ENCODE results near the gene GMPR2.

The GMPR2 gene

DNA sequence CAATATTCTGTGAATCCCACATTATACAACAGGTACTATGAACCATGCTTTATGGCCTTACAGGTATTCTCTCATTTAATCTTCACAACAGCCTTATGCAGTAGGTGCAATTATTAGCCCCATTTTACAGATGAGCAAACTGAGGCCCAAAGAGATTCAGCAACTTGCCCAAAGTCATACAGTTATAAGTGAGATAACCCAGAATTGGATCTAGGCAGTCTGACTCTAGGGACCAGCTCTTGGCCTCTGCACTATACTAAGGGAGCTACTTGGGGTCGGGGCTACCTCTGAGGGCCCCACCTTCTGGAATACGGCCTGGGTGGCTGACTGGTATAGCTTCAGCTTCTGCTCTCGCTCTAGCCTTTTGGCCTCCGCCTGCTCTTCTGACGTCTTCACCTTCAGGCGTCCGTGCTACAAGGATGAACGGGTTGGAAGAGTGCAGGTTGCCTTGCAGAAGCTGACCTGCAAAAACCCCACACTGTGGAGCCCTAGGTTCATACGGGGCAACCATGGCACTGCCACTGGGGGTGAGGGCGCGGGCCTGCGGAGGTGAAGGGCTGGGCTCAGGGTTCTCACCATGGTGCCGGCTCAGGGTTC lies 37.9 kb downstream of the GMPR2 start:
- no peak for DNase-seq

DNA sequence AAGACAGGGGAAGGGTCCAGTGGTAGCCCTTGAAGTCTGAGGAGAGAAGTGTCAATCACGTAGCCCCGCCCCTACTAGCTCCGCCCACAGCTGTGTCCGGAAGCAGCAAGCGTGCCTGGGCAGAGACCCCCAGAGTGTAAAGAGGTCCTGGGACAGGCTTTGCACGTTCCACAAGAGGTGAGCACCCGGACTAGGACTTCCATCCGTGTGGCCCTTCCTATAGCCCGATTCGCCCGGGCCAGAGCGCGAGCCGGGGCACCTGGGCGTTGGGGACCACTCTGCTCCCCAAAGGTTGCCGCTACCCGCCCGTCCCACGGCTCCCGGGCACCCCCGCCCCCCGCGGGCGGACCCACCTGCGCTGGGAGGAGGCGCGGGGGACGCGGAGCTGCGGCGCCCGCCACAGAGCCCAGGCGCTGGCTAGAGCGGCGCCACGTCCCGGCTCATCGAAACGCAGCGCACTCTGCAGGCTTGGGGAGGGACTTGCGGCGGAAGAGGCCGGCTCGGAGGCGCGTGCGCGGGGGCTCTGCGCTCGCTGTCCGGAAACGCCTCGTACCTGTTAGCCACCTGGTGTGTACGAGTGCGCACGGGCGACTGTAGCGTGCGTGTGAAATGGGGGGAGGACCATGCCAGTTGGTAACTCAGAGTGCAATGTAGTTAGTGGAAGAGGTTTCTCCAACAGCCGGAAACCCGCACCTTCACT lies 38.6 kb downstream of the GMPR2 start, which contains the start of gene RABGGTA:
RABGGTA (minus strand) TSS at position 464 of the 700 bp plus-strand sequence. CDS start 482 bp downstream, outside the sequence.
- DNase-seq, result peak; percentile 86 to 95

DNA sequence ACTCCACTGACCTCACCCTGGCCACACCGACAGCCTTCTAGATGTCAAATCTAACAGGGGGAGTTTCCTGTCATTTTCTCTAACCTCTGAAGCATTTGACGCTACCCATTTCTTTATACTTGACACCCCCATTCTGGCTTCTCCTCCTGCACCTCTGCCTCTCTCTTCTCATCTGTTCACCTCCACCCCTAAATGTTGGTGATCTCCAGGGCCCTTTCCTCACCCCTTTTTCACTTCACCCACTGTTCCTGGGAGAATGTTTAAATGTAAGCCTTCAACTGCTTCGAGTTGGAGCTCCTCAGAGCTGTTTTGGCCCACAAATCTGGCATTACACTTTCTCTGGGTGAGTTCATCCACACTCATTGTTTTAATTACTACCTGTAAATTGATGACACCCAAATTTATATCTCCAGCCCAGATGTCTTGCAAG lies 39.1 kb downstream of the GMPR2 start:
- DNase-seq, result no peak

DNA sequence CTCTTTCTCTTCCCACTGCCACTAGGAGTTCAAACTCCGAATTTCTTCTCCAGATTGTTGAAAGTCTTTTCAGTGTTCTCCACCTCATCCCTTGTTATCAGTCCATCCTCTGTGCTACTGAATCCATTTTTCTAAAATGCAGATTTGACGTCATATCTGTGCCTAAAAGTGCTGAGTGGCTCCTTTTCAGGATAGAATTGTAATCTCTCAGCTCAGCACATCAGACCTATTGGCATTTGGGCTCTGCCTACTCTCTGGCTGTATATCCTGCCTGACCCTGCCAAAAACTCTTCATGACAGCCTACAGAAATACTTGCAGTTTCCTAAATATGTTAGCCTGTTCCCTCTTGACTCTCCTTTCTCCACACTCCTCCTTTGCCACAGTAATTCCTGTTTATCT lies 39.7 kb downstream of the GMPR2 start:
- DNase-seq, result no peak

DNA sequence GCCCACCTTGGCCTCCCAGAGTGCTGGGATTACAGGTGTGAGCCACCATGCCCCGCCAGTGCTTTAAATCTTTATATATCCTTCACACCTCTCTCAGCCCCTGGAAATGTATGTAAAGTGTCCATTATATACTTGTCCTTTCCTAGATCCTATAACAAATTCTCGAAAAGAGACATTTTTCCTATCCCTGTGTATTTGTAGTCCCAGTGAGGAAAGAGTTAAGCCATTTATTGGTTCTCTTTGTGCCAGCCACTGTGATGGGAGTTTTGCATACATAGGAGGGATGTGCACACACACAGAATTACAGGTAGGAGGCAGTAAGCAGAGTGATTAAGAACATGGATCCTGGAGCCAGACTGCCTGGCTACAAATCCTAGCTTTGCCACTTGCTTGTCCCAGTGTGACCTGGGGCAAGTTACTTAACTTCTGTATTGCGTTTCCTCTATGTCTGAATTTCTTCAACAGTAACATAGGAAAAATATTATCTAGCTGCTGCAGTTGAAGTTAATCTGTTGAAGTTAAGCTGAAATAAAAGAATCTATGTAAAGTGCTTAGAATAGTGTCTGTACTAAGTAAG lies 40.8 kb downstream of the GMPR2 start:
- DNase-seq, result peak; percentile 65 to 79

DNA sequence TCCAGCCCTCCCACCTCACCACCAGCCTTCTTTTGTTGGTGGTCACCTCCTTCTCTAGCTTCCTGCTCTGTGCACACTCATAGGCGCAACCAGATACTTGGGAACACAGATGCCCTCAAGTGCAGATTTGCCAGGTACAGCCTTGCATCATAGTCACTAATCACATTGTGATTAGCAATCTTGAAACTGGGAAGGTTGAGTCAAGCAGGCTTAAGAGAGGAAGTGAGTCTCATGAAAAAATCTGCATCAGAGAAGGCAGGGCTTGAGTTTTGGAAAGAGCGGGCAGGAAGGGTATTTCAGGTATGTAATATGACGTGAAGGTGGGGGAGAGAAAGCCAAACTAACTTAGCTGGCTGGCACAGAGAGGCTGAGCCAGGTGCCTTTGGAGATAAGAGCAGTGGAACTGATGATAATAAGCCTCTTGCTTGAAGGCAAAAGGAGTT lies 41.4 kb downstream of the GMPR2 start:
- DNase-seq, result no peak

DNA sequence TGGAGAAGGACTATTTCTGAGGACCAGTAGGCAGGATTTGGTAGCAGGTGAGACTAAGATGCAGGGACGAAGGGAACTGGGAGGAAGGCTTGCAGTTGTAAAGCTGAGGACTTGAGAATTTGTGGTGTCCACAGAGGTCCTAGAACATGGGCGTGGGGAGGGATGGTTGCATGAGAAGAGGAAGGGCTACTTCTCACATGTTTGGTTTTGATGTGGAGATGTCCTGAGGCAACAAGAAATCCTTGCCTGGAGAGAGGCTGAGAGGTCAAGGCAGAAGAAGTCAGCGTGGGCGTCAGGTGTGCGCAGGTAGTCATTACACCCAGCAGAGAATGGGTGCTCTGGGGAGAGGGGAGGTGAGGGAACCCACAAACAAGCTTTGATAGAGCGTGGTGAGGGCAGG lies 44.3 kb downstream of the GMPR2 start:
- no peak for DNase-seq

DNA sequence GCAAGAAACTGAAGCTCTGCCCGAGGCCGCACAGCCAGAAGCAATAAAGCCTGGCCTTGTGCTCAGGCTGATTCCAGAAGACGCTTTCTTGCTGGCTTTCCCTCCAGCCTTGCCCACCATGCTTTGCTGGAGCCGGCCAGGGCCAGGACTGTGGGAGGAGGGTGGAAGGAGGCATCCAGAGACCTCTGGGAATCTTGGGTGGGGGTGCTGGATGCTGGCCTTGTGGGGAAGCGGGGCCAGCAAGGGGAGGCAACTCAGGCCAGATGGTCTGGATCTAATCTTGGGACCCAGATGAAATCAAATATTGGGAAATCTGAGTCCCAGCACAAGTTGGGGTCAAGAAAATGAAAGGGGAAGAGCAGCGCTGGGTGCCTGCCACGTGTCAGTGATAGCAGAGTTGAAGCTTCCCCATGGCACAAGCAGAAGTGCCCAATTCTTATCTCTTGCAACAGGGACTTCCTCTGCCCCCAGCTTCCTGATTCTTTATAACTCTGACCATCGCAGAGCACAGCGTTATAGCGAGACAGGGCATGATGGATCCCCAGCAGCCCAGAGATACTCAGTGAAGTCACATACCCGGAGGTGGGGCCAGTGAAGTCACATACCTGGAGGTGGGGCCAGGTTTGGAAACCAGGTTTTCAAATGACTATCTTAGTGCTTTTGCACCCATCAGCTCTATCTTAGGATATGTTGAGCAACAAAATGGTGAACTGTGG lies 45.0 kb downstream of the GMPR2 start:
- DNase-seq, result no peak

DNA sequence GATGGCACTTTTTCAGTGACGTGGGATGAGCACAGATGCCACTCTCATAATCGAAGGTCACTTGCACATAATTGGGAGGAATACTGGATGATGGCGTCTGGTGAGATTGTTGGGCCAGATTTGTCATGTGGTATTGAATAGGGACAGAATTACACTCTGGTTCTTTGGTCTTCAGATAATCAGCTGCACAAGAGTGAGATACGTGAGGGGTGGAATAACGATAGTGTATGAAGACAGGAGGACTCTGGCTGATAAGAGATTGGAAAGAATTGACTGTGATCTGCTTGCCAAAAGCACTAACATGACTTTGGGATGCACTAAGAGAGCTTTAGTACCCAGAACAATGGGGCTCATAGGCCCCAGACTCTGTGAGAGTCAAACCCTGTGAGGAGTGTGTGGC lies 45.7 kb downstream of the GMPR2 start:
- no peak for DNase-seq

DNA sequence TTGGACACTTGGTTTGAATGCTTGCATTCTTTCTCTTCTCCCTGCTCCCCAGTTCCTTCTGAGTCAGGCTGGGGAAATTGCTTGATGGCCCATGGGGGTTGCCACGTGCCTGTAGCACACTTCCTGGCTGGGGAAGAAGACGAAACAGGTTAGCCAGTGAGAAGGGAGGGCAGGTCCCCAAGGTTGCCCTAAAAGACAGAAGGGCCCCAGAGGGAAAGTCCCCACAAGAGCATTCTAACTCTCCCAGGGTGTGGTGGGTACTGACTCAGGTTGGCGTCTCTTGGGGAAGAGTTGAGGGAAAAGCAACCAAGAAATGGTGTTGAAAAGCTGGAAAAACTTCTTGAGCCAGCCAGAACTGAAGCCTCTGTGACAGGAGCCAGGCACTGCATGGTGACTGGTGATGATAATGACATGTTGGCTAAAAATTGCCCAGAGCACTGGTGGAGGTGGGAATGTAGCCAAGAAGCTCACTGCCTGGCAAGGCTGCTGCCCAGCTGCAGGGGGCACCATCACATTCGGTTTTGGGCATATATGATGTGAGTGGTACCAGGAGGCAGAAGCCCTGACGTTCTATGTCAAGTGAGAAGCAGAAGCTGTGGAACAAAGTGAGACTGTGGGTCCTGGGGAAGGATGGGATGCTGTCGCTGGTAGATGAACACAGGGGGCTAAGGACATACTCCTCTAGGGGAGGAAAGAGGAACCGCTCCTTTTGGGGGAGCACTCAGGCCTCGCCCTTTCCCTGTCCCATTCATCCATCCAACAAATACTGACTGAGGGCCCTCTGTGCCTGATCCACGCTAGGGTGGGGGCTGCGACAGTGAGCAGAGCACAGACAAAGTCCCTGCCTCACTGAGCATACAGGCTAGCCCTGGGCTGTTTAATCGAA lies 46.8 kb downstream of the GMPR2 start:
- DNase-seq, result peak in 1 of 2 experiments; percentile 36

DNA sequence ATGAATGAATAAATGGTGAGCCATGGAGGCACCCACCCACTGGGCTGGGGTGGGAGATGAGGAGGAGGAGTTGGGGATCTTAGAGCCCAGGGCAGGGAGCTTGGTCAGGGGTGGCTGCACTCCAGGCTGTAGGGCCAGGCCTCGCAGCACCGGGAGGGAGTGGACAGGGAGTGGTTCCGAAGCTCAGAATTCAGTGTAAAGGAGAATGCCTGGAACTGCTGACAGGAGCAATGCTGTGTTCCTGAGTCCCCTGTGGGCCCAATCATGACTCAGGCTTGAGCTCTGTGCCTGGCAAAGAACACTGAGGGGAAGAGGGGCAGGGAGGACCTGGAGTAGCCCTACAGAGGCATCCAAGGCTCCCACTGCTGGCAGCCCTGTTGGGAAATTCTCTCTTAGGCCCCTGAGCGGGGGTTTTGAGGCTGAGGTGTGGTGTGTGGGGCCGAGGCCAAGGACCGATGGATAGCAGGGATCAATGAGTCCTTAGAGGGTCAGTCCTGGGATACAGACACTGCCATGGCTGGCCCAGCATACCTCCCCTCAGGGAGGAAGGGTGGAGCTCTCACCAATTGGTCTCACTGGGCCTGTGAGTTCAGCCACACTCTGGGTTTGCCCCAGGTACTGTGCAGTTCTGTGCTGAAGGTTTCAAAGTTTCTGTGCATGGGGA lies 48.2 kb downstream of the GMPR2 start:
- DNase-seq, result no peak

DNA sequence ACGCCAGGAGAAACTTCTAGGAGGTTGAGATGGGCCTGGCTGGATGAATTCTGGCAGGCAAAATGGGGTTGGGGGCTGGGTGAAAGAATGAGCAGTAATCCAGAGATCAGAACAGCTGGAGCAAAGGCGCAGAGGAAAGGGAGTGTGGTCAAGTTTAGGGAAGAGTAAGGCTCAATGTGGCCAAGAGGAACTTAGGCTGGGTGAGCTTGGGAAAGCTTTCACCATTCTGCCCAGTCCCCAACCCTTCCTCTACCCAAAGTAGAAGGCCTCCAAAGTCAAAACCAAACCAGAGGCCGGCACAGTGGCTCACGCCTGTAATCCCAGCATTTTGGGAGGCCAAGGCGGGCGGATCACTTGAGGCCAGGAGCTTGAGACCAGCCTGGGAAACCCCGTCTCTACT lies 48.9 kb downstream of the GMPR2 start:
- DNase-seq, result no peak

DNA sequence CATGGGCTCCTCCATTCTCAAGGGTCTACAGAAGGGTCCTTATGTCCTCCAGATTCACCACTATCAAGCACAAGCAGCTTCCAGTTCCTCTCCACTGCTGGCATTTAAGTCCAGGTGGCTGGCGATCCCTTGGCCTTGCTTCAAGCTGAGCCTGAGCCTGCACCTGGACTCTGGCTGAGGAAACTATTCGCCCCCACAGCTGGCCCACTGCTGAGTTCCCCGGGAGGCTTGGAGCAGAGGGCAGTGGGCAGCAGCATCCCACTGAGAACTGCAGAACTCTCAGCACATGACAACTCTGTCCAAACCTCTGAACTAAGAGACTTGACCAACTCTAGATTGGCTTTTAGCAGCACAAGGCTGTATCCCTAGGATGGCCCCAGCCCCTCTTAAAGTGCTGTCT lies 50.0 kb downstream of the GMPR2 start:
- no peak for DNase-seq

DNA sequence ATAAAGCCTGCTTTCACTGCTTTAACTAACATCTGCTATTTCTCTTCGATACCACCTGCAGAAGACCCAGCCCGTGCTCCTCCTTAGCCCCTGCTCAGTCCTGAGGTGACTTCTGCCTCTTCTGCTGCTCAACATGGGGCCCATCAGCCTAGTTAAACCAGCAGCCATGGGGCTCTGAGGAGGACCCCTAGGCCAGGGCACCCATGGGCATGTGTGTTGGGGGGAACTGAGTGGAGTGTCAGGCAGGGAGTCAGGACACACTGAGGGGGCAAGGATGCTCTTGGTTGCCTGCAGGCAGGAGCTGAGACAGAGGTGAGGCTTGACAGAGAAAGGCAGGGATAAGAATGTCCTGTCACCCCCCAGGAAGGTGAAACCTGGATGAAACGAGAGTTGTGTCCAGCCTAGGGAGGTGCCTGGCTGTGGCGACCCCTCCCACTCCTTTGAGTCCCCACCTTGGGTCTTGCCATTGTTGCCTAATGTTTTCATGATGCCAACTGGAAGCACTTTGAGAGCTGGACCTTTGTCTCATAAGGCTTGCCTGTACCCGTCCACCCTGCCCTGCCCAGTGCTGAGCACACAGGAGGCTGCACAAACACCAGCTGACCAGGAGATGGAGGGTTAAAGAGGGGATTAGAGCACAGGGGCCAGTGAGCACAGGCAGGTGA lies 51.2 kb downstream of the GMPR2 start:
- DNase-seq, result no peak

DNA sequence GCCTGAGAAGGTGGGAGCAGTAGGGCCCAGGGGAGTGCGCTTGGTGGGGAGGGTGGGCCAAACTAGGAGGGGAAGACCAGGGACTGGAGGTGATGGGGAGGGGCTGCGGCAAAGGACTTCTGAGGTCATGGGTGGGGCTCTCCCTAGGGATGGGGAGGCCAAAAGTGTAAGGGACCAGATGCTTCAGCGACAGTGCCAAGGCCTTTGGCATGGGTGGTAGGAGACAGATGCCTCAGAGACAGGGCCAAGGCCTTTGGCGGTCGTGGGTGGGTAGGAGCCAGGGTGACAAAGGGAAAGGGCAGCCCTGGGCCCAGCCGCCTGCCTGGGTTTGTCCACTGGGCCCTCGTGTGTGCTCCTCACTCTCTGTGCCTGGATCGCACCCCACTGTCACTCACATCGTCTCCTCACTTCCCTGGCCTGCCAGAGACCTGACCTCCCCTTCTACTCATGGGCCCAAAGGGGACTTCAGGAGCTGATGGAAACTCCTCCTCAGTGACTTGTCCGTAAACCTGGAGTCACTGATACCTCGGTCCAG lies 51.8 kb downstream of the GMPR2 start:
- no peak for DNase-seq

DNA sequence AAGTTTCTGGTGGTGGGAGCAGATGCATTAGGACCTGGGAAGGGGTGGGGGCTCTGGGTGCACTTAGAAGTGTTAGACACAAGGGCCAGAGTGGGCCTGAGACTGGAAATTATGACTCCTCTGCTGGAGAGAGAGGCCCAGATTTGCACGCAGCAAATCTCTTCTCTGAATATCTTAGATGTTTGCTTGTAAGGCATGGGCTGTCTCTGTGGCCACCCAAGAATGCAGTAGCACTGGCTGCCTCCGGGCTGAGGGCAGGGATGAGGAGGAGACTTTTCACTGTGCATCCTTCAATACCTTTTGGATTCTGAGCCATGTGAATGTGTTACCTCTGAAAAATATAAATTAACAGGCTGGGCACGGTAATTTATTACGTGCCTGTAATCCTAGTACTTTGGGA lies 52.6 kb downstream of the GMPR2 start:
- no peak for DNase-seq

DNA sequence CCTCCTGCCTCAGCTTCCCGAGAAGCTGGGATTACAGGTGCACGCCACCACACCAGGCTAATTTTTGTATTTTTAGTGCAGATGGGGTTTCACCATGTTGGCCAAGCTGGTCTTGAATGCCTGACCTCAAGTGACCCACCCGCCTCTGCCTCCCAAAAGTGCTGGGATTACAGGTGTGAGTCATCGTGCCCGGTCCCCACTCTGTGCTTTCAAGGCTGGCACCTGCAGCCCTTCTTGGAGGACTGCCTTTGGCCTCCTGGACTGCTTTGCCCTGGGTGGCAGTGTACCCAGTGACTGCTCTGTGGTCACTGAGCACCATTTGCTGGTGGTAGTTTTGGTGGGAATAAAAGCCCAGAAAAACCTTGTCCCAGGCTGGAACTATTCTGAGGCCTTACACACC lies 54.3 kb downstream of the GMPR2 start:
- no peak for DNase-seq

Data from NCI-H526 (cell line).